GM19035 (cell line): Measurements from ENCODE around the gene ADD1.

Experiments used
- ATAC-seq: cut with Tn5 transposase; IDR thresholded peaks from one replicate; pipeline ENCODE4 v1.9.1; 2021; ENCODE audit not compliant: unreplicated experiment

ADD1 gene

GRCh38 chr4:2833671-2834000 lies 10.0 kb upstream of the ADD1 start:
- no peak for ATAC-seq

GRCh38 chr4:2834001-2834921 lies 9.4 kb upstream of the ADD1 start:
- no peak for ATAC-seq

GRCh38 chr4:2835978-2836377 lies 7.7 kb upstream of the ADD1 start:
- ATAC-seq = no peak

- no peak for ATAC-seq
Measured at GRCh38 chr4:2836391-2836859, 7.2 kb upstream of the ADD1 start.

GRCh38 chr4:2837110-2837903 lies 6.3 kb upstream of the ADD1 start:
- no peak for ATAC-seq

GRCh38 chr4:2837904-2838496 lies 5.6 kb upstream of the ADD1 start:
- no peak for ATAC-seq

GRCh38 chr4:2839060-2839459 lies 4.6 kb upstream of the ADD1 start:
- ATAC-seq = no peak

- no peak for ATAC-seq
Measured at GRCh38 chr4:2842687-2843262, 869 bp upstream of the ADD1 start.

GRCh38 chr4:2843941-2844584 lies 419 bp downstream of the ADD1 start:
- ATAC-seq = no peak

- ATAC-seq = no peak
Measured at GRCh38 chr4:2846172-2846571, 2.5 kb downstream of the ADD1 start.

GRCh38 chr4:2847302-2847871 lies 3.7 kb downstream of the ADD1 start:
- ATAC-seq = no peak

GRCh38 chr4:2848449-2848848 lies 4.8 kb downstream of the ADD1 start:
- ATAC-seq = no peak

- ATAC-seq = no peak
Measured at GRCh38 chr4:2849267-2850152, 5.9 kb downstream of the ADD1 start.

- ATAC-seq = no peak
Measured at GRCh38 chr4:2850966-2851798, 7.5 kb downstream of the ADD1 start.

GRCh38 chr4:2852481-2852921 lies 8.9 kb downstream of the ADD1 start:
- peak; percentile 61 for ATAC-seq

- ATAC-seq = no peak
Measured at GRCh38 chr4:2855584-2855983, 11.9 kb downstream of the ADD1 start.

GRCh38 chr4:2856266-2856665 lies 12.6 kb downstream of the ADD1 start:
- ATAC-seq = no peak

GRCh38 chr4:2857349-2857927 lies 13.8 kb downstream of the ADD1 start:
- no peak for ATAC-seq
